Activated T-helper 1 cell treated with anti-CD3 and anti-CD28 coated beads, Interleukin-2, amount 50 U/mL, for 16 hours (primary cell): ENCODE results near the gene CFAP97D1.

Source experiments
- DNase-seq, 2 donors: peaks; one replicate each; pipeline ENCODE4 v3.0.0-alpha.2; 2020; ENCODE audit warnings: low read depth in 1 of 2, low spot score in 1 of 2

The CFAP97D1 gene

DNA sequence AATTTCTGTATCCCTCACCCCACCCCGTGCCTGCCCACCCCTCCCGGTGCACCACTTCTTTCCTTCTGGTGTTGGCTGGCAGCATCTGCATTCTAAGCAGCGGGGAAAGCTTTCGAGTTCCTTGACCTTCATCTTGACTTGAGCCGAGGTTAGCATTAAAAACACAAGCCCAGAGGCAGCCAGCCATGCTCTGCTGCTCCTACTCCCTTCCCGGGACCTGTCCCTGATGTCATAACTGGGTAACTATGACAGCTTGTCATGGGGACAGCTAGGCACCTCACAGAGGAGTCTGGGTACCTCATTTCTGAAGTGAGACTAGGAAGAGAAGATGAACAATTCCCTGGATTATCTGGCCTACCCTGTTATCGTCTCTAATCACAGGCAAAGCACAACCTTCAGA, at the start of gene CFAP97D1:
Gene CFAP97D1, plus strand, starts transcription at position 301 of the 400 bp plus-strand sequence. Its CDS starts 28 bp downstream, at position 329.
- no peak for DNase-seq

GRCh38 chr17:43732958-43733357, 47.3 kb upstream of the CFAP97D1 start:
- DNase-seq: no peak

DNA sequence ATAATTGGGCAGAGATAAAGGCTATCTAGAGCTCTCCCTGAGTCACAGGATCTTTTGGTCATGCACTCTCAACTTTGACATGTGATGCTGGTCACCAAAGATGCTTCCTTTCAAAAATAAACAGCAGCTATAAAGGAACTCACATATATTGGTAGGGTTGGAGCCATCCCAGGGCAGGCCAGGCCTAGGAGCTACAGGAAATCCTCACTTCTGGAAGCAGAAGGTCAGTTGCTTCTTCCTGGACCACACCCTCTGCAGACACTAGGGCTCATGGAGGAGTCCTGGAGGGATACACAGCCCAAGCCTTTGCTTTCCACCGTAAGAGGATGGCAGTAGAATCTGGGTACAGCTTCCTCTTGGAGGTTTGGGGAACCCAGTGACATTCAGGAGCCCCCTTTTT, 46.3 kb upstream of the CFAP97D1 start:
- no peak for DNase-seq

DNA sequence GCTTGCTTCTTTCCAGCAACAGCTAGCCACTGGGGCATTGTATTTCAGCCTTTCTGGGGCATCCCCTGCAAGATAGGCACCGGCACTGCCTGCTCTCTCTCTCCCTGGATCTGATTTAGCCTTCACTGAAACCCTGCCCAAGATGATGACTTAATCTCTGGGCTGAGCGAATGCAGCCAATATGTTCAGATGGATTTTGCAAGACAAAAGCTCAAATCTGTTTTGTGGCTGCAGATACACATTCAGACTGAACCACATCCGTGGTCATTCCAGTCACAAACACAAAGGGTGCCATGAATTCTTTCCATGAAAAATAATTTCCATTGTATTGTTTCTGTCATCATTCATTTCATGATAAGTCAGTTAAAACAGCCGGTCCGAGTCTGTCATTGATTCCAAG, 45.9 kb upstream of the CFAP97D1 start:
- no peak for DNase-seq

- DNase-seq: no peak
These were observed 43.8 kb upstream of the CFAP97D1 start for GRCh38 chr17:43736389-43736788.

GRCh38 chr17:43737722-43738121, 42.5 kb upstream of the CFAP97D1 start:
- no peak for DNase-seq

GRCh38 chr17:43740541-43740940, 39.7 kb upstream of the CFAP97D1 start:
- DNase-seq: no peak

GRCh38 chr17:43741636-43742035, 38.6 kb upstream of the CFAP97D1 start:
- no peak for DNase-seq

GRCh38 chr17:43745541-43745940, 34.7 kb upstream of the CFAP97D1 start:
- no peak for DNase-seq

- no peak for DNase-seq
These were observed 30.1 kb upstream of the CFAP97D1 start for GRCh38 chr17:43750153-43750552.

GRCh38 chr17:43753493-43754129, 26.6 kb upstream of the CFAP97D1 start:
- no peak for DNase-seq

DNA sequence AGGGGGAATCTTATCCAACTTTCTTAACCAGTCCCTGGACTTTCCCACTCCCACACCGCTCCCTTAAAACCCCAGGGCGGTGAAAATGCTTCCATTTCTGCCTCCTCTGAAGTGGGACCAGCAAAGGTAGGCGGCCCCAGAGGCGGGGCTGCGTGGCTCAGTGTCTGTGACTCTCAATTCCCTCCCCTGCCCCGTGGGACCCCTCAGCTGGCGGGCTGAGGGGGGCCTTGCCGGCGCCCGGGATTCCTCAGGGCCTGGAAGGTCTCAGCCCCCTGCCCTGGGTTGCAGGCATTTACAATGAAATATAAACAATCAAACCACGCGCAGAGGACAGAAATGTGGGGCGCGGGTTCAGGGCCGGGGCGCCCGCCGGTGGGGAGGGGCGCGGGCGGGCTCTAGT, 25.3 kb upstream of the CFAP97D1 start:
- no peak for DNase-seq

- DNase-seq: no peak
These were observed 24.8 kb upstream of the CFAP97D1 start for GRCh38 chr17:43755389-43755875.

GRCh38 chr17:43756201-43756600, 24.0 kb upstream of the CFAP97D1 start:
- DNase-seq: no peak

GRCh38 chr17:43757171-43757660, 23.0 kb upstream of the CFAP97D1 start:
- no peak for DNase-seq

GRCh38 chr17:43758086-43758485, 22.1 kb upstream of the CFAP97D1 start:
- no peak for DNase-seq

DNA sequence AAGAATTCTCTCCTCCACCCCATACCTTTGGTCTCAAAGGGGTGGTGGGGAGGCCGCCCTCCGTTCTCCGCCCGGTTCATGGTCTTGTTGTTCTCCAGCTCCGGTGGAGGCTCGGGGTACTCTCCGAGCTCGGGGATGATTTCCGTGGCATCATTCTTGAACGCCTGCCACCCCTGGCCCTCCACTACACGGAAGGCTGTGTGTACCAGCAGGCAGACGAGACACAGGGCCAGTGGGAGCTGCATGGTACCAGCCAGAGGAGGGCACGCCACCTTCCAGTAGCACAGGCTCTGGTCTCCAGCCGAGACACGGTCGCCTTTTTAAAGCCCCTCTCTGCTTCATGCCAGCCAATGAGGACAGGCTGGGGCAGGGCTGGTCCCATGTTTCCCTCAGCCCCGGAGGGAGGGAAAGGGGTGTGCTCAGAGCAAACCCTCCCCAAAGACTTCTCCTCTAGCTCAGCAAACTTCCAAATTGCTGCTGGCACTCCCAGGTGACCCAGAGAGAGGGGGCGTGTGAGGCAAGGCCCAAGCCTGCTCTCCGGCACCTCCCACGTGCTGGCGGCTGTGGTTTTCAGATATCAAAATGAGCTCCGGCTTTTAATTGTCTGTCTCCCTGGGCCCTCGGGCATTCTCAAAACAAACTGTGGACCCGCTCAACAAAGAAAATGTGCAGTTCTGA, 21.6 kb upstream of the CFAP97D1 start, which contains the start of gene SOST:
Gene SOST, minus strand, starts transcription at position 295 of the 678 bp plus-strand sequence. Its CDS starts 50 bp downstream, at position 245.
- DNase-seq: no peak

GRCh38 chr17:43759836-43760235, 20.4 kb upstream of the CFAP97D1 start:
- DNase-seq: no peak

DNA sequence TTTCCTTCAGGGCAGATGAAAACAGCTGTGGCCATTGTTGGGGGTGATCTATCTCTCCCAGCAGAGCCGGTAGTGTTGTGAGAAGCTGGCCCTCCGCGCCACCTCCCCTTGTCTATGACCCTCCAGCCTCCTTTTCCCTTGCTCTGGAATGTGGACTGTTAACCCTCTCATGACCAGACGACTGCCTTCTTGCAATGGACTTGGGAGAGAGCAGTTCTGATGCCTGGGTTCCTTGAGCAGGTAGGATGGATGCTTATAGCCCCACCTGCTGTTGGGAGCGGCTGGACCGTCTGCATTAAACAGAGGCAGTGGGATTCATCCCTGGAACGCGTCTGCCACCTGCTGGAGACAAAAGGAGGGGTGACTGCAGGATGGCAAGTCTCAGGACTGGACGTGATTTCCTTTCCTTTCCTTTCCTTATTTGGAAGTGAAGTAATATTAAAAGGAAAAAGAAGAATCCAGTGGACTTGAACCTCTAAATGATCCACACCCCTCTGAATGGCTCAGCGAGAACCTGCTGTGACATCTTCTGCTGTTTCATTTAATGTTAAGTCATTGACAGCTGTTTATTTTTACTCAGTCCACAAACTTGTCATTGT, 19.9 kb upstream of the CFAP97D1 start:
- DNase-seq: peak; percentile 76 to 86

GRCh38 chr17:43766413-43767052, 13.7 kb upstream of the CFAP97D1 start:
- peak; percentile 19 to 31 for DNase-seq

DNA sequence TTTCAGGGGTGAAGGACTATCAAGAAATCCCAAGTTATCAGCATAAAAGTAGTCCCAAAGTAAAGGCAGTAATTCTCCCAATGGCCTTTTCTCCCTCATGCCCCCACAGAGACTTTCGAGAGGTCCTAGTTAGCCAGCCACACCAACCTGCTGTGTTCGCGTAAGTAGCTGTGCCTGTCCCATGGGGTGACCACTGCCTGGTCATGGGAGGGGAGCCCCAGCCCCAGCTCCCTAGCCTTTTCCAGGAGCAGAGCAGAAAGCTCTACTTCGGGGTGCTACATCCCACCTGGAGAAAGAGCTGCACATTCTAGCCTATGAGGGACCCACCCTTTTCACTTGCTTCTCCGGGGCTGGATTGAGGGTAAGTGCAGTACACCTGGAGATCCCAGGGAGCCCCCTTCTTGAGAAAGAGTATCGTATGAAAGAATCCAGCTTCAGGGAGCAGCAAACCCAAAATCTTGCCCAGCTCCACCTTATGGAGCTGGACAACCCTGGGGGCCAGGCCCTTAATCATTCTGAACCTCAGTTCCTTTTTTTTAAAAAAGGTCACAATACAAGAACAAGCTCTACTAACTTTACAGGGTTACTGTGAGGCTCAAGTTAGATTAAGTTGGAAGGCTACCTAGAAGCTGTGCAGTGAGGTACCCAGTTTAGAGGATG, 13.1 kb upstream of the CFAP97D1 start:
- DNase-seq: no peak
